Keratinocyte (primary cell): ENCODE data around the gene SLIT3.

Source experiments
- EZH2 ChIP-seq: IDR thresholded peaks from one replicate; pipeline ENCODE4 v1.6.1; 2012; ENCODE audit warnings: inconsistent platforms, mild to moderate bottlenecking, low read length, moderate library complexity
- TF ChIP-seq, protein P1 (sequence below), 3 experiments: IDR thresholded peaks in 1 of 3; conservative IDR thresholded peaks in 1 of 3; optimal IDR thresholded peaks in 1 of 3; 2 replicates in 2 of 3; 3 replicates in 1 of 3; pipeline versions ENCODE3 to v1.5.1; 2011; ENCODE audit warnings: low read length in 3 of 3, mild to moderate bottlenecking in 3 of 3, moderate library complexity in 2 of 3, control low read depth in 1 of 3, inconsistent platforms in 1 of 3; ENCODE audit not compliant: insufficient read depth in 2 of 3; ENCODE audit errors: extremely low read depth in 1 of 3

GRCh38 chr5:168843277-168844015 lies 457.5 kb downstream of the SLIT3 start:
- TF ChIP-seq, protein P1, sequence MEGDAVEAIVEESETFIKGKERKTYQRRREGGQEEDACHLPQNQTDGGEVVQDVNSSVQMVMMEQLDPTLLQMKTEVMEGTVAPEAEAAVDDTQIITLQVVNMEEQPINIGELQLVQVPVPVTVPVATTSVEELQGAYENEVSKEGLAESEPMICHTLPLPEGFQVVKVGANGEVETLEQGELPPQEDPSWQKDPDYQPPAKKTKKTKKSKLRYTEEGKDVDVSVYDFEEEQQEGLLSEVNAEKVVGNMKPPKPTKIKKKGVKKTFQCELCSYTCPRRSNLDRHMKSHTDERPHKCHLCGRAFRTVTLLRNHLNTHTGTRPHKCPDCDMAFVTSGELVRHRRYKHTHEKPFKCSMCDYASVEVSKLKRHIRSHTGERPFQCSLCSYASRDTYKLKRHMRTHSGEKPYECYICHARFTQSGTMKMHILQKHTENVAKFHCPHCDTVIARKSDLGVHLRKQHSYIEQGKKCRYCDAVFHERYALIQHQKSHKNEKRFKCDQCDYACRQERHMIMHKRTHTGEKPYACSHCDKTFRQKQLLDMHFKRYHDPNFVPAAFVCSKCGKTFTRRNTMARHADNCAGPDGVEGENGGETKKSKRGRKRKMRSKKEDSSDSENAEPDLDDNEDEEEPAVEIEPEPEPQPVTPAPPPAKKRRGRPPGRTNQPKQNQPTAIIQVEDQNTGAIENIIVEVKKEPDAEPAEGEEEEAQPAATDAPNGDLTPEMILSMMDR (optimal IDR thresholded peaks at IDR 0.05 in 1 of 3, IDR thresholded peaks at IDR 0.05 in 1 of 3, conservative IDR thresholded peaks at IDR 0.05 in 1 of 3; ENCODE audit: extremely low read depth in 1 of 3, insufficient read depth in 2 of 3, low read length in 3 of 3) = no peak
- TF ChIP-seq EZH2 = no peak
